Measurements from ENCODE around the gene TUBB8B. TPM values are rescaled to one million over a fixed set of nuclear protein-coding genes. Genes with fewer than 3 reads are reported as not detected.
"Not testable (repeated sequence)": the region's sequence is repeated elsewhere in the genome, so short reads cannot be mapped to it uniquely, and the experiment has no call there.

Gene TUBB8B
- total RNA-seq, 1 donor from 2014 or later, result not detected

DNA sequence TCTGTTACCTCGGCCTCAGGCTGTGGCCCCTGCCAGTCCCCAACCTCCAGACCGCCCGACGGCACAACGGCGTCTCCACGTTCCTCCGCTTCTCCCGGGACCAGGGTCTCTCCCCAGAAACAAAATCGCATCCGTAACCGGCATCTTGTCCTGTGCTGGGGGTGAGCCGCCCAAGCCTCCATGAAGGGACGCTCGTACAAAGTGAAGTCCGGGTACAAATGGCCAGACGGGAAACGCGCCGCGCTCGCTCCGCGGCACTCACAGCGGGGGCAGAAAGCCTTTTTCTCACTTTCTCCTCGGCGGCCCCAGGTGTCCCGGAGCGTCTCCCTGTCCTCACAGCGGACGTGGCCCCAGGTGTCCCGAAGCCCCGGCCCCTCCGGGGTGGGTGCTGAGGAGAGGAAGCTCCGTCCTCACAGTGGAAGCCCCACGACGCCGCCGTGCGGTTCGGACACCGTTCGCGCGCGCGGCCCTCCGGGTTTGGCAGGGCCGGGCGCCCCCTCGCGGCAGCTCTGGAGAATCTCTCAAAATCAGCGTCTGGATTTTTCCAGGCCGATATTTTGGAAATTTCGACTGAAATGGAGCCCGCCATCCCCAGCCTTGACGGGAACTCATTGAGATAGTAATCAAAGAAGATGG is 26.2 kb upstream of the TUBB8B start:
- DNase-seq (ENCODE audit: low spot score); H3K9me3 Mint-ChIP-seq; H3K4me1 Mint-ChIP-seq (ENCODE audit: low read depth); H3K4me3 Mint-ChIP-seq; H3K27me3 Mint-ChIP-seq (ENCODE audit: insufficient read depth); intact Hi-C loops (cut with micrococcal nuclease); H3K36me3 Mint-ChIP-seq (ENCODE audit: low read depth); H3K27ac Mint-ChIP-seq: not testable (repeated sequence)

DNA sequence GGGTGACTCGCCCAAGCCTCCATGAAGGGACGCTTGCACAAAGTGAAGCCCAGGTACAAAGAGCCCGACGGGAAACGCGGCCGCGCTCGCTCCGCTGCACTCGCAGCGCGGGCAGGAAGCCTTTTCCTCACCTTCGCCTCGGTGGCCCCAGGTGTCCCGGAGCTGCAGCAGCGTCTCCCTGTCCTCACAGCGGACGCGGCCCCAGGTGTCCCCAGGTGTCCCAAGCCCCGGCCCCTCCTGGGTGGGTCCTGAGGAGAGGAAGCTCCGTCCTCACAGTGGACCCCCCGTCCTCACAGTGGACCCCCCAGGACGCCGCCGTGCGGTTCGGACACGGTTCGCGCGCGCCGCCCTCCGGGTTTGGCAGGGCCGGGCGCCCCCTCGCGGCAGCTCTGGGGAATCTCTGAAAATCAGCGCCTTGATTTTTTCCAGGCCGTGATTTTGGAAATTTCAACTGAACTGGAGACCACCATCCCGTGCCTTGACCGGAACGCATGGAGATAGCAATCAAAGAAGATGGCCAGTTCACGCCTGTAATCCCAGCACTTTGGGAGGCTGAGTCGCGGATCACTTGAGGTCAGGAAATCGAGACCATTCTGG is 23.9 kb upstream of the TUBB8B start:
- H3K27ac Mint-ChIP-seq; H3K9me3 Mint-ChIP-seq; H3K4me3 Mint-ChIP-seq; H3K27me3 Mint-ChIP-seq (ENCODE audit: insufficient read depth); DNase-seq (ENCODE audit: low spot score); H3K4me1 Mint-ChIP-seq (ENCODE audit: low read depth); intact Hi-C loops (cut with micrococcal nuclease); H3K36me3 Mint-ChIP-seq (ENCODE audit: low read depth): not testable (repeated sequence)

DNA sequence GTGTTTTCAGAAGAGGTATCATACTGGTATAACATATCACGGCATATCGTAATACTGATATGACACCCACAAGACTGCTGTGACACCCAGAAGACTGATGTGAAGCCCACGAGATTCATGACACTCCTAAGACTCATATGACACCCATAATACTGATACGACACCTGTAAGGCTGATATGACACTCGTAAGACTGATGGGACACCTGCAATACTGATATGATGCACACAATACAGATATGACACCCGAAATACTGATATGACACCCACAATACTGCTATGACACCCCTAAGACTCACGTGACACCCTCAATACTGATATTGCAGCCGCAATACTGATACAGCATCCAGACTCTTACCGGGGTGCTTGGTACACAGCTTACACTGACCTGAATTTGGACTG is 18.3 kb upstream of the TUBB8B start:
- H3K27me3 Mint-ChIP-seq (ENCODE audit: insufficient read depth); H3K36me3 Mint-ChIP-seq (ENCODE audit: low read depth); H3K4me1 Mint-ChIP-seq (ENCODE audit: low read depth); intact Hi-C loops (cut with micrococcal nuclease); DNase-seq (ENCODE audit: low spot score); H3K4me3 Mint-ChIP-seq; H3K27ac Mint-ChIP-seq; H3K9me3 Mint-ChIP-seq: not testable (repeated sequence)

DNA sequence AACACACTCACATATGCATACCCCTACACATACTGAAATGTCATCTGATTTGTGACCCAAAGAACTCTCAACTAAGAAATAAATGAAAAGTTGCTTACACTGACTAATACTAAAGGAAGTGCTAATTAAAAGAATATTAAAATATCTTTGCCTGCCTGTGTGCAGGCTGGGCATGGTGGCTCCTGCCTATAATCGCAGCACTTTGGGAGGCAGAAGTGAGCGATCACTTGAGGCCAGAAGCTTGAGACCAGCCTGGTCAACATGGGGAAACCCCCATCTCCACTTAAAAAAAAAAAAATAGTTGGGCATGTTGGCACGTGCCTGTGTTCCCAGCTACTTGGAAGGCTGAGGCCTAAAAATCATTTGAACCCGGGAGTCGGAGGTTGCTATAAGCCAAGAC is 14.9 kb upstream of the TUBB8B start:
- H3K4me3 Mint-ChIP-seq; H3K36me3 Mint-ChIP-seq (ENCODE audit: low read depth); H3K27ac Mint-ChIP-seq; intact Hi-C loops (cut with micrococcal nuclease); H3K9me3 Mint-ChIP-seq; H3K4me1 Mint-ChIP-seq (ENCODE audit: low read depth); DNase-seq (ENCODE audit: low spot score): not testable (repeated sequence)
- peaks cover 15% of the 10 kb centered on the region for H3K27me3 Mint-ChIP-seq (ENCODE audit: insufficient read depth)

DNA sequence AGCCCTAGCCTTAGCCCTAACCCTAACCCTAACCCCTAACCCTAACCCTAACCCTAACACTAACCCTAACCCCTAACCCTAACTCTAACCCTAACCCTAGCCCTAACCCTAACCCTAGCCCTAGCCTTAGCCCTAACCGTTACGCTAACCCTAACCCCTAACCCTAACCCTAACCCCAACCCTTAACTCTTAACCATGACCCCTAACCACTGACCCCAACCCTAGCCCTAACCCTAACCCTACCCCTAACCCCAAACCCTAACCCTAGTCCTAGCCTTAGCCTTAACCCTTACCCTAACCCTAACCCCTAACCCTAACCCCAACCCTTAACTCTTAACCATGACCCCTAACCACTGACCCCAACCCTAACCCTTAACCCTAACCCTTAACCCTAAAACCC is 14.2 kb upstream of the TUBB8B start:
- intact Hi-C loops (cut with micrococcal nuclease); H3K9me3 Mint-ChIP-seq; H3K4me3 Mint-ChIP-seq; H3K27ac Mint-ChIP-seq; H3K36me3 Mint-ChIP-seq (ENCODE audit: low read depth); DNase-seq (ENCODE audit: low spot score); H3K4me1 Mint-ChIP-seq (ENCODE audit: low read depth): not testable (repeated sequence)
- peaks cover 15% of the 10 kb centered on the region for H3K27me3 Mint-ChIP-seq (ENCODE audit: insufficient read depth)

DNA sequence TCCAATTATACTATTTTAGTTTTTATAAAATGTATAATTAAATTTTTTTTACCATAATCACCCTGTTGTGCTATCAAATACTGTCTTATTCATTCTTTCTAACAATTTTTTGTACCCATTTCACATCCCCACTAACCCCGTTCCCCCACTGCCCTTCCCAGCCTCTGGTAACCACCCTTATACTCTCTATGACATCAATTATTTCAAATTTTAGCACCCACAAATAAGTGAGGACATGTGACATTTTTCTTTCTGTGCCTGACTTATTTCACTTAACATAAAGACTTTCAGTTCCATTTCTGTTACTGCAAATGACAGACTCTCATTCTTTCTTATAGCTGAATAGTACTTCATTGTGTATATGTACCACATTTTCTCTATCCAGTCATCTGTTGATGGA is 5.0 kb upstream of the TUBB8B start:
- H3K4me3 Mint-ChIP-seq; H3K27ac Mint-ChIP-seq; H3K27me3 Mint-ChIP-seq (ENCODE audit: insufficient read depth); H3K9me3 Mint-ChIP-seq; H3K4me1 Mint-ChIP-seq (ENCODE audit: low read depth); H3K36me3 Mint-ChIP-seq (ENCODE audit: low read depth); DNase-seq (ENCODE audit: low spot score); intact Hi-C loops (cut with micrococcal nuclease): not testable (repeated sequence)

DNA sequence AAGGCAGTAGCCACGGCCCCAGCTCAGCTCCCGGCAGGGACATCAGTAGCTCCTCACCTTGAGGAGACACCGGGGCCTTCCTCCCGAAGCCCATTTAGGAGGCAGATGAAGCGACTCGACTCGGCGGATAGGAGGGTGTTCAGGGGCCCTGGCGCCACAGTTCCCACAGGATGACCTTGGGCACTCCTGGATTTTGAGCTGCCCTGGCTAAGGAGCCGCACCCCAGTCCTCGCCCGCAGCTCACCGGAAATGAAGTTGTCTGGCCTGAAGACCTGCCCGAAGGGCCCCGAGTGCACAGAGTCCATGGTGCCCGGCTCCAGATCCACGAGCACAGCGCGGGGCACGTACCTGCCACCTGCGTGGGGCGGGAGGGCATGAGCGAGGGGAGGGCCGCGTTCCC is 719 bp downstream of the TUBB8B start:
- intact Hi-C loops (cut with micrococcal nuclease); H3K27ac Mint-ChIP-seq; H3K27me3 Mint-ChIP-seq (ENCODE audit: insufficient read depth); H3K9me3 Mint-ChIP-seq; H3K4me3 Mint-ChIP-seq; DNase-seq (ENCODE audit: low spot score); H3K36me3 Mint-ChIP-seq (ENCODE audit: low read depth); H3K4me1 Mint-ChIP-seq (ENCODE audit: low read depth): not testable (repeated sequence)

DNA sequence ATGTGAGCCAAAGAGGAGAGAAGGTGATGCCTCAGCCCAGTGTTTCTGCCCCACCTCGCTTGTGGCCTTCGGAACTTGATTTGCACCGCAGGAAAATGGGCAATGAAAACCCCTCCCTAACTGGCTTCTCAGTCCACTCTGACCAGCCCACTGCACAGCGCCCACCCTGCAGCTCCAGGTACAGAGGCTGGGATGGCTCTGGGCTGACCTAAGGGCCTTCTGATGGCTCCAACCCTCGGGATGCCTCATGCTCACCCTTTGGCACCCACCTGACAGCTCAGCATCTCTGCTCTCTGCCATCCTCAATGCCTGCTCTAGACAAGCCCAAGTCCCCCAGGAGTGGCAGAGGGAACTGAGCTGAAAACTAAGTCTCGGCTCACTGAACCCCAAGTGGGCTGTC is 36.2 kb downstream of the TUBB8B start:
- not testable (repeated sequence) for H3K27me3 Mint-ChIP-seq (ENCODE audit: insufficient read depth); H3K27ac Mint-ChIP-seq; H3K36me3 Mint-ChIP-seq (ENCODE audit: low read depth)

DNA sequence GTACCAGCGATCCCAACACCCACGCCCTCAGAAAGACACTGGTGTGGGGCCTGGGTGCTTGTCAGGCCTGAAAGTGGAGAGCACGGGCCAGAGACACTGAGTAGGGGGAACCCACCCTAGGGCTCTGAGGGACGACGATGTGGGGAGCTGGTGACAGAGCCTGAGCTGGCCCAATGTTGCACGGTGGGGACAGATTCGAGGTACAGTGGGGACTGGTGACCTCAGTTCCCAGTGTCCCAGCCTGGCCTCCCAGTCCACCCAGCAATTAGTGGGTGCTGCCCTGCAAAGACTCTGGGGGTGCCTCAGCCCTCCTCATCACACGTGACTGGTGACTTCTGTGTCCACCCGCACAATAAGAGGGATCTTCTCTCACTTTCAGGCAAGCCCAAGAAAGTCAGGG is 36.6 kb downstream of the TUBB8B start:
- H3K4me1 Mint-ChIP-seq (ENCODE audit: low read depth); H3K36me3 Mint-ChIP-seq (ENCODE audit: low read depth); H3K27me3 Mint-ChIP-seq (ENCODE audit: insufficient read depth); H3K27ac Mint-ChIP-seq; intact Hi-C loops (cut with micrococcal nuclease); H3K9me3 Mint-ChIP-seq; DNase-seq (ENCODE audit: low spot score); H3K4me3 Mint-ChIP-seq: not testable (repeated sequence)

More for the DNA sequence above, 36.2 kb downstream of the TUBB8B start:
- H3K4me1 Mint-ChIP-seq (ENCODE audit: low read depth); H3K9me3 Mint-ChIP-seq; H3K4me3 Mint-ChIP-seq; intact Hi-C loops (cut with micrococcal nuclease); DNase-seq (ENCODE audit: low spot score): not testable (repeated sequence)

DNA sequence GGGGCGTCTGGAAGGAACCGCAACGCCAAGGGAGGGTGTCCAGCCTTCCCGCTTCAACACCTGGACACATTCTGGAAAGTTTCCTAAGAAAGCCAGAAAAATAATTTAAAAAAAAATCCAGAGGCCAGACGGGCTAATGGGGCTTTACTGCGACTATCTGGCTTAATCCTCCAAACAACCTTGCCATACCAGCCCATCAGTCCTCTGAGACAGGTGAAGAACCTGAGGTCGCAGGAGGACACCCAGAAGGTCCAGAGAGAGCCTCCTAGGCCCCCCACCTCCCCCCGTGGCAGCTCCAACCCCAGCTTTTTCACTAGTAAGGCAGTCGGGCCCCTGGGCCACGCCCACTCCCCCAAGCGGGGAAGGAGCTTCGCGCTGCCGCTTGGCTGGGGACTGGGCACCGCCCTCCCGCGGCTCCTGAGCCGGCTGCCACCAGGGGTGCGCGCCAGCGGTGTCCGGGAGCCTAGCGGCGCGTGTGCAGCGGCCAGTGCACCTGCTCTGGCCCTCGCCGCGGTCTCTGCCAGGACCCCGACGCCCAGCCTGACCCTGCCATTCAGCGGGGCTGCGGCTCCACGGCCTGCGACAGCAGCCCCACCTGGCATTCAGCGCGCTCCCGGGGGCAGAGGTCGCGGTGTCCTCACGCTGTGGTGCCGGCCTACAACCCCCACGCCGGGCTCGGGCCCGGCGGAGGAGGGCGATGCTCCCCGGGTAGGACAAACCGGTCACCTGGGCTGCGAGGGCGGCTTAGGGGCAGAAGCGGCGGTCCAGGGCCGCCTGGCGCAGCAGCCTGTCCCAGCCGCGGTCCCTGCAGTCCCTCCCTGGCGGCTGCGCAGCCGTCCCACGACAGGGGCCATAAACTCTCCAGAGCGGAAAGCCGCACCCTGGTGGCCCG is 37.8 kb downstream of the TUBB8B start:
- H3K36me3 Mint-ChIP-seq (ENCODE audit: low read depth); H3K27me3 Mint-ChIP-seq (ENCODE audit: insufficient read depth); H3K9me3 Mint-ChIP-seq; H3K4me3 Mint-ChIP-seq; DNase-seq (ENCODE audit: low spot score); H3K4me1 Mint-ChIP-seq (ENCODE audit: low read depth); intact Hi-C loops (cut with micrococcal nuclease); H3K27ac Mint-ChIP-seq: not testable (repeated sequence)

DNA sequence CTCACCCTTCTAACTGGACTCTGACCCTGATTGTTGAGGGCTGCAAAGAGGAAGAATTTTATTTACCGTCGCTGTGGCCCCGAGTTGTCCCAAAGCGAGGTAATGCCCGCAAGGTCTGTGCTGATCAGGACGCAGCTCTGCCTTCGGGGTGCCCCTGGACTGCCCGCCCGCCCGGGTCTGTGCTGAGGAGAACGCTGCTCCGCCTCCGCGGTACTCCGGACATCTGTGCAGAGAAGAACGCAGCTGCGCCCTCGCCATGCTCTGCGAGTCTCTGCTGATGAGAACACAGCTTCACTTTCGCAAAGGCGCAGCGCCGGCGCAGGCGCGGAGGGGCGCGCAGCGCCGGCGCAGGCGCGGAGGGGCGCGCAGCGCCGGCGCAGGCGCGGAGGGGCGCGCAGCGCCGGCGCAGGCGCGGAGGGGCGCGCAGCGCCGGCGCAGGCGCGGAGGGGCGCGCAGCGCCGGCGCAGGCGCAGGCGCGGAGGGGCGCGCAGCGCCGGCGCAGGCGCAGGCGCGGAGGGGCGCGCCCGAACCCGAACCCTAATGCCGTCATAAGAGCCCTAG is 38.7 kb downstream of the TUBB8B start:
- H3K4me1 Mint-ChIP-seq (ENCODE audit: low read depth); DNase-seq (ENCODE audit: low spot score); H3K36me3 Mint-ChIP-seq (ENCODE audit: low read depth); intact Hi-C loops (cut with micrococcal nuclease); H3K4me3 Mint-ChIP-seq; H3K9me3 Mint-ChIP-seq; H3K27me3 Mint-ChIP-seq (ENCODE audit: insufficient read depth); H3K27ac Mint-ChIP-seq: not testable (repeated sequence)

DNA sequence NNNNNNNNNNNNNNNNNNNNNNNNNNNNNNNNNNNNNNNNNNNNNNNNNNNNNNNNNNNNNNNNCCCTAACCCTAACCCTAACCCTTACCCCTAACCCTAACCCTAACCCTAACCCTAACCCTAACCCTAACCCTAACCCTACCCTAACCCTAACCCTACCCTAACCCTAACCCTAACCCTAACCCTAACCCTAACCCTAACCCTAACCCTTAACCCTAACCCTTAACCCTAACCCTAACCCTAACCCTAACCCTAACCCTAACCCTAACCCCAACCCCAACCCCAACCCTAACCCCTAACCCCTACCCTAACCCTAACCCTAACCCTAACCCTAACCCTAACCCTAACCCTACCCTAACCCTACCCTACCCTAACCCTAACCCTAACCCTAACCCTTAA is 39.5 kb downstream of the TUBB8B start:
- H3K36me3 Mint-ChIP-seq (ENCODE audit: low read depth); H3K4me1 Mint-ChIP-seq (ENCODE audit: low read depth); DNase-seq (ENCODE audit: low spot score); H3K27me3 Mint-ChIP-seq (ENCODE audit: insufficient read depth); H3K9me3 Mint-ChIP-seq; H3K4me3 Mint-ChIP-seq; H3K27ac Mint-ChIP-seq; intact Hi-C loops (cut with micrococcal nuclease): not testable (repeated sequence)

All from activated T-helper 1 cell treated with anti-CD3 and anti-CD28 coated beads, Interleukin-12 subunit alpha, Interleukin-12 subunit beta, Interleukin-2, Interleukin-4 antibody, amounts not matched to agents 30 ng/mL and 10 ng/mL and 1 ng/mL, durations not matched to agents 14 hours and 24 hours and 36 hours (primary cell).